ENCODE measurements around the gene SLC7A7.
"Not testable (repeated sequence)": the region's sequence is repeated elsewhere in the genome, so short reads cannot be mapped to it uniquely, and the experiment has no call there.

Gene SLC7A7

DNA sequence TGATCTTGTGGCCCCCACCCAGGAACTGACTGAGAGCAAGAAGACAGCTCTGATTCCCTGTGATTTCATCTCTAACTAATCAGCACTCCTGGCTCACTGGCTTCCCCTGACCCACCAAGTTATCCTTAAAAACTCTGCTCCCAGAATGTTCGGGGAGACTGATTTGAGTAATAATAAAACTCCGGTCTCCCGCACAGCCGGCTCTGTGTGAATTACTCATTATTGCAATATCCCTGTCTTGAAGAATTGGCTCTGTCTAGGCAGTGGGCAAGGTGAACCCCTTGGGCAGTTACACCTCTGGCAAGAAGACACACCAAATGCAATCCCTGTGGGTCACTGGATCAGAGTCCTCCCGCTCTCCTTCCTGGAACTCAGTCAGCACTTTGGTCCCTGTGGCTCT is 21.3 kb downstream of the SLC7A7 start:
- no peak for DNase-seq (ENCODE audit: low read depth in 1 of 2, low spot score in 1 of 2)

- not testable (repeated sequence) for DNase-seq (ENCODE audit: low read depth in 1 of 2, low spot score in 1 of 2)
These were observed 21.7 kb downstream of the SLC7A7 start for GRCh38 chr14:22793550-22793949.

DNA sequence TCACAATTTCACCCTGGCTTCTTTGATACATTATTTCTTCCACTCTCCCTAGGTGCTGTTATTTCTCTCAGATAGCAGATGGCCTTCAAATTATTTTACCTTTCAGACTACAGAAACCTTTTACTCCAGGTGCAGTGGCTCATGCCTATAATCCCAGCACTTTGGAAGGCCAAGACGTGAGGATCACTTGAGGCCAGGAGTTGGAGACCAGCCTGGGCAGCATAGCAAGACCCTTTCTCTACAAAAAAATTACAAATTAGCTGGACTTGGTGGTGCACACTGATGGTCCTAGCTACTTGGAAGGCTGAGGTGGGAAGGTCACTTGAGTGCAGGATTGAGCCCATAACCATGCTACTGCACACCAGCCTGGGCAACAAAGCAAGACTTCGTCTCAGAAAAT is 23.1 kb downstream of the SLC7A7 start:
- no peak for DNase-seq (ENCODE audit: low read depth in 1 of 2, low spot score in 1 of 2)

- no peak for DNase-seq (ENCODE audit: low read depth in 1 of 2, low spot score in 1 of 2)
These were observed 23.9 kb downstream of the SLC7A7 start for GRCh38 chr14:22791301-22791700.

GRCh38 chr14:22786685-22787084 is 28.6 kb downstream of the SLC7A7 start:
- no peak for DNase-seq (ENCODE audit: low read depth in 1 of 2, low spot score in 1 of 2)

GRCh38 chr14:22781301-22781991 is 33.8 kb downstream of the SLC7A7 start:
- DNase-seq (ENCODE audit: low read depth in 1 of 2, low spot score in 1 of 2) = no peak

- no peak for DNase-seq (ENCODE audit: low read depth in 1 of 2, low spot score in 1 of 2)
These were observed 34.3 kb downstream of the SLC7A7 start for GRCh38 chr14:22780941-22781300.

GRCh38 chr14:22780105-22780679 is 35.0 kb downstream of the SLC7A7 start:
- no peak for DNase-seq (ENCODE audit: low read depth in 1 of 2, low spot score in 1 of 2)

DNA sequence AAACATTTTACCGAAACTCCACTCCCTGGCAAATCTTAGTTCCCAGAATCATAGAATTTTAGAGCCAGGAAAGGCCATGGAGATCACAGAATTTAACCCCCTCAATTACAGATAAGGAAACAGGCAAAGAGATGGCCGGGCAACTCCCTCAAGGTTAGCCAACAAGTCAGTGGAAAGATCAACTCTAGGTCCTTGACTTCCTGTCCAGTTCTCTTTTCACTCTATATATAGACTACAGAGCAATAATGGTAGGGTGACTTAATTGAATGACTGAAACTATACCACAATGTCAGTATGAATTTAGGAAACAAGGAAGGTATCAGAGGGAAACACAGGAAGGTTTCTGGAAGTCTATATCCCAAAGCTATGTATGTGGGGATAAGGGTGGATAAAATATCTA is 37.2 kb downstream of the SLC7A7 start:
- DNase-seq (ENCODE audit: low read depth in 1 of 2, low spot score in 1 of 2) = no peak

- not testable (repeated sequence) for DNase-seq (ENCODE audit: low read depth in 1 of 2, low spot score in 1 of 2)
These were observed 38.4 kb downstream of the SLC7A7 start for GRCh38 chr14:22776849-22777248.

GRCh38 chr14:22776215-22776614 is 39.0 kb downstream of the SLC7A7 start:
- DNase-seq (ENCODE audit: low read depth in 1 of 2, low spot score in 1 of 2) = no peak

GRCh38 chr14:22774011-22774706 is 41.1 kb downstream of the SLC7A7 start:
- DNase-seq (ENCODE audit: low read depth in 1 of 2, low spot score in 1 of 2) = no peak

DNA sequence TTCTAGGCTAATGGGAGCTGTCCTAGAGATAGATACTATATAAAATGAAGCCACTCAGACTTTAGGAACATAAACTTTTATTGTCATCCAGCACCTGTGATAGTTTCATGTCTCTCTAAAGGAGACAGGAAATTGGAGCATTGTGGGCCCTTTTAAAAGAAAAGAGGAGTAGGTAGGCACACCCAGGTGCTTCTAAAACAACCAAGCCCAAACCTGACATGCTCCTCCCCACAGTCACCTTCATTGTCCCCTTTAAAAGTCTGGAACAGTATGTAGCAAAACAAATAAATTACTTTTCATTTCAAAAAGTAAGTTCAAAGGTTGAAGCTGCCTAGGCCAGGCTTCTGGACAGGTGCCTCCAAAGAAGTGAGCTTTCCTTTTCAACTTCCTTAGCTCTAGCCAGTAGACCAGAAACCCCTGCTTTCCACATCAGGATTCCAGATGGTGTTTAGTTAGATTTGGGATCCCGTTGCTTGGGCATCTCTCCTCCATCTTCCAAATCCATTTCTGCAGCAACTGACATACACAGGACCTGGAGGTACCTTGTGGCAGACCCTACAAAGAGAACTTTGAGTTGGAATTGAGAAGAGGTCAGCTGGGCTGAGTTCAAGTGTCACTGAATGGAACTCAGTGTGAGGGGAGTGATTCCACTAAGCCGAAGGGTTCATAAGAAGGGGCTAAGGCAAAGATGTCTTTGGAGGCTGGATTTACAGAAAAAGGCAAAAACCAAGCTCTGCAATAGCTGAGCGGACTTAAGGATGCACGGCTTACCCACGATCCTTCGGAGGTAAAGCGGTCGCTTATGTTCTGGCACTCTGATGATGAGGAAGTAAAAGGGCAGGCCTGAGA is 41.8 kb downstream of the SLC7A7 start:
- no peak for DNase-seq (ENCODE audit: low read depth in 1 of 2, low spot score in 1 of 2)

DNA sequence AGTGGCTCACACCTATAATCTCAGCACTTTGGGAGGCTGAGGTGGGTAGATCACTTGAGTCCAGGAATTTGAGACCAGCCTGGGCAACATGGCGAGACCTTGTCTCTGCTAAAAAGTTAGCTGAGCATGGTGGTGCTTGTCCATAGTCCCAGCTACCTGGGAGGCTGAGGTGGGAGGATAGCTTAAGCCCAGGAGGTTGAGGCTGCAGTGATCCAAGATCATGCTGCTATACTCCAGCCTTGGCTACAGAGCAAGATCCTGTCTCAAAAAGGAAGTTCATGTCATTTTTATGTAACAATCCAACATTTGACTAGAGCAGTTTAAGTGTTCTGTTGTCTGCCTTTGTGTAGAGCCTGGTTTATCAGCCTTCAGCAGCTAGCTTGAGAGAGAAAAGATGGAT is 42.5 kb downstream of the SLC7A7 start:
- DNase-seq (ENCODE audit: low read depth in 1 of 2, low spot score in 1 of 2) = no peak

GRCh38 chr14:22770481-22771187 is 44.6 kb downstream of the SLC7A7 start:
- DNase-seq (ENCODE audit: low read depth in 1 of 2, low spot score in 1 of 2) = no peak

GRCh38 chr14:22769369-22769768 is 45.9 kb downstream of the SLC7A7 start:
- DNase-seq (ENCODE audit: low read depth in 1 of 2, low spot score in 1 of 2) = no peak

GRCh38 chr14:22768947-22769346 is 46.3 kb downstream of the SLC7A7 start:
- no peak for DNase-seq (ENCODE audit: low read depth in 1 of 2, low spot score in 1 of 2)

DNA sequence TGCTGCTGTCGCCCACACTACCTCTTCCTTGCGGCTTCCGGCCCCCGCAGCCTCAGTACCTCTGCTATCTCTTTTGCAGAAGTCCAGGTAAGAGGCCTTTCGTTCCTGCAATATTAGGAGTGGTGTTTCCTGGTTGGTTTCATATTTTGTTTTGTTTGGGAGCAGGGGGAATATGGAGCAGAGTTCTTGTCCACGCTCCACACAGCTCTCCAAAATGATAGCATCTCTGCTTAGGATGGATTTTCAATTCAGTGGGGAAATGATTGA is 48.0 kb downstream of the SLC7A7 start:
- no peak for DNase-seq (ENCODE audit: low read depth in 1 of 2, low spot score in 1 of 2)

DNA sequence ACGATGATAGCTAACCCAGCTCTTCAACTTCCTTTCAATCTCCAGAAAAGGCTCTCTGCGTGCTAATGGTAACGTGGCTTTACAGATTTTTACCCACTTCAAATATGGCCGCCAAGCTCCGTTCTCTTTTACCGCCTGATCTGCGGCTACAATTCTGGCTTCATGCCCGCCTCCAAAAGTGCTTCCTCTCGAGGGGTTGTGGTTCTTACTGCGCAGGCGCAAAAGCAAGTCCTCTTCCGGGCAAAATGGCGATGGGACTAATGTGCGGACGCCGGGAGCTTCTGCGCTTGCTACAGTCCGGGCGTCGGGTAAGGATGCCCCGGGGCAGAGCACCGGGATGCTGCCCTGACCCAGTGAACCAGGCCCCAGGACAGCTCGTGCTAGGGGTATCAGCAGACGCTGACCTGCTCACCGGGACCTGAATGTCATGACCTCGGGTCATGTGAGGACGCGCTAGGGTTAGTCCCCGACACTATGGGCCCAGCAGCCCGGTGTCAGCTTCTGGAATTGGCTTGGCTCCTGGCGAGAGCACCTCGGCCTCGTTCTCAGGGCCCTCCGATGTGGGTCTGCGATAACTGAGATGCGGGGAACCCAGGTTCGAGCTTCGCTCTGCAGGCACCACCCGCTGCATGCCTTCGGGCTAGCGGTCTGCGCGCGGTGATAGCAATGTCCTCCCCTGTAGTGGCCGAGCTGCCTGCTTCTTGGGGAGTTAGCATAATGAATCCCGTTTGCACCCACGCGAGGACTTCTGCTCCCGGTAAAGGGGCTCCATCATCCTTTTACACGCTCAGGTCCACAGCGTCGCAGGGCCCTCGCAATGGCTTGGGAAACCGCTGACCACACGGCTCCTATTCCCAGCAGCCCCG is 48.5 kb downstream of the SLC7A7 start, which contains the start of gene OXA1L:
TSS of gene OXA1L (plus strand) at position 232 of the 866 bp plus-strand sequence. CDS start at position 246, 14 bp downstream.
- peak; percentile 79 to 90 for DNase-seq (ENCODE audit: low read depth in 1 of 2, low spot score in 1 of 2)

- no peak for DNase-seq (ENCODE audit: low read depth in 1 of 2, low spot score in 1 of 2)
These were observed 50.9 kb downstream of the SLC7A7 start for GRCh38 chr14:22764382-22764781.
